HCT116 (cell line): Measurements from ENCODE around the gene USP24. TPM values are rescaled to one million over a fixed set of nuclear protein-coding genes. Genes with fewer than 3 reads are reported as not detected.

Experiments
- ATAC-seq: fragments of 200-7000 bp; cut with Tn5 transposase; 2 replicates; pipeline ENCODE4 v1.9.1; 2020; ENCODE audit warnings: mild to moderate bottlenecking, moderate library complexity
- BruUV-seq: library from RNA; stranded (reverse); fragments of 400-500 nt; replicated peaks from 2 replicates; lab custom pipeline; 2021; lab: Mats Ljungman, UMichigan
- CTCF ChIA-PET: fragments of 300-600 bp; sonication (Branson Sonifier 250); formaldehyde crosslinking; loops from one replicate; lab custom pipeline; 2021; ENCODE audit warnings: antibody characterized with exemption; lab: Charles Lee
- POLR2A ChIA-PET: fragments of 300-600, 350-600 bp; sonication (Branson Sonifier 250); formaldehyde crosslinking; loops from one replicate; lab custom pipeline; 2021; ENCODE audit warnings: antibody characterized with exemption; lab: Charles Lee
- RAD21 ChIA-PET, 2 experiments: fragments of 300-600 bp; sonication (Branson Sonifier 250); formaldehyde crosslinking; loops; one replicate each; lab custom pipeline; 2023; ENCODE audit warnings: low total read pairs in 2 of 2; ENCODE audit not compliant: uncharacterized antibody in 2 of 2, unreplicated experiment in 2 of 2, low non-redundant PET in 1 of 2; lab: Charles Lee
- DNase-seq: peaks from one replicate; pipeline ENCODE4 v3.0.0-alpha.2; 2010; ENCODE audit warnings: low read depth, low spot score
- H2AFZ ChIP-seq: fragments of 200-600 bp; shearing (Covaris generic), sonication (generic); 2 replicates; pipeline ENCODE4 v1.6.1; 2017; ENCODE audit warnings: low read depth, mixed run types, mixed read lengths, antibody characterized with exemption, low read length; ENCODE audit not compliant: poor library complexity, severe bottlenecking
- H3K27ac ChIP-seq: 2 replicates; pipeline ENCODE4 v1.5.1; 2012; ENCODE audit warnings: low read depth, low read length
- H3K27me3 ChIP-seq: fragments of 200-600 bp; sonication (generic); 2 replicates; pipeline ENCODE4 v1.6.1; 2016; ENCODE audit warnings: mixed run types, low read length, mixed read lengths; ENCODE audit not compliant: insufficient read depth
- H3K36me3 ChIP-seq, 2 experiments: fragments of 200-500 bp in 1 of 2; fragments of 200-600 bp in 1 of 2; sonication (Bioruptor generic) in 1 of 2; sonication (generic) in 1 of 2; 2 replicates each; pipeline versions ENCODE4 v1.5.1 to v1.6.1; 2014 to 2016; ENCODE audit warnings: low read length in 2 of 2, inconsistent platforms in 1 of 2, mixed read lengths in 1 of 2, mixed run types in 1 of 2; ENCODE audit not compliant: insufficient read depth in 2 of 2, control insufficient read depth in 1 of 2
- H3K4me1 ChIP-seq, 2 experiments: fragments of 200-600 bp in 1 of 2; sonication (generic) in 1 of 2; 2 replicates each; pipeline versions ENCODE4 v1.5.1 to v1.6.1; 2012 to 2017; ENCODE audit warnings: low read length in 2 of 2, inconsistent platforms in 1 of 2, mild to moderate bottlenecking in 1 of 2, mixed read lengths in 1 of 2, mixed run types in 1 of 2, moderate library complexity in 1 of 2; ENCODE audit not compliant: insufficient read depth in 2 of 2, control insufficient read depth in 1 of 2
- H3K4me2 ChIP-seq: fragments of 200-600 bp; sonication (generic); 2 replicates; pipeline ENCODE4 v1.6.1; 2017; ENCODE audit warnings: mixed run types, low read length, mixed read lengths
- H3K4me3 ChIP-seq, 2 experiments: fragments of 200-600 bp in 1 of 2; sonication (generic) in 1 of 2; replicated peaks in 1 of 2; 2 replicates each; pipeline ENCODE4 v1.5.1; 2011 to 2016; ENCODE audit warnings: low read length in 2 of 2, control low read depth in 1 of 2, low read depth in 1 of 2, mild to moderate bottlenecking in 1 of 2, mixed read lengths in 1 of 2, mixed run types in 1 of 2
- H3K79me2 ChIP-seq: fragments of 200-600 bp; sonication (generic); 2 replicates; pipeline ENCODE4 v1.6.1; 2017; ENCODE audit warnings: mild to moderate bottlenecking, mixed run types, low read length, moderate library complexity, mixed read lengths; ENCODE audit not compliant: insufficient read depth
- H3K9ac ChIP-seq: fragments of 200-600 bp; sonication (generic); 2 replicates; pipeline ENCODE4 v1.6.1; 2016; ENCODE audit warnings: low read length, mixed read lengths
- H3K9me2 ChIP-seq: fragments of 200-600 bp; sonication (generic), shearing (Covaris generic); 2 replicates; pipeline ENCODE4 v1.6.1; 2017; ENCODE audit warnings: mixed run types, mild to moderate bottlenecking, moderate library complexity; ENCODE audit not compliant: insufficient read depth
- H3K9me3 ChIP-seq, 2 experiments: fragments of 200-500 bp in 1 of 2; fragments of 200-600 bp in 1 of 2; sonication (Bioruptor generic) in 1 of 2; sonication (generic) in 1 of 2; 2 replicates each; pipeline ENCODE4 v1.6.1; 2014 to 2017; ENCODE audit warnings: low read length in 2 of 2, mixed read lengths in 2 of 2, inconsistent platforms in 1 of 2, low read depth in 1 of 2, mild to moderate bottlenecking in 1 of 2, mixed run types in 1 of 2, moderate library complexity in 1 of 2; ENCODE audit not compliant: control insufficient read depth in 1 of 2, insufficient read depth in 1 of 2
- H4K20me1 ChIP-seq: fragments of 200-600 bp; sonication (generic), shearing (Covaris generic); 2 replicates; pipeline ENCODE4 v1.6.1; 2017; ENCODE audit warnings: mixed run types, mild to moderate bottlenecking, moderate library complexity; ENCODE audit not compliant: insufficient read depth
- CBX3 ChIP-seq: IDR thresholded peaks from 2 replicates; pipeline ENCODE4 v1.6.1; 2012; ENCODE audit warnings: low read depth
- CEBPB ChIP-seq: IDR thresholded peaks from 2 replicates; pipeline ENCODE4 v1.6.1; 2012; ENCODE audit warnings: low read depth
- EGR1 ChIP-seq: IDR thresholded peaks from 2 replicates; pipeline ENCODE4 v1.6.1; 2012; ENCODE audit warnings: low read depth
- EZH2 ChIP-seq: fragments of 200-600 bp; sonication (generic); IDR thresholded peaks from 2 replicates; pipeline ENCODE4 v1.6.1; 2017; ENCODE audit warnings: antibody characterized with exemption, mixed run types
- EZH2phosphoT487 ChIP-seq: fragments of 200-600 bp; IDR thresholded peaks from 2 replicates; pipeline ENCODE4 v1.6.1; 2018; ENCODE audit warnings: antibody characterized with exemption, borderline replicate concordance
- FOSL1 ChIP-seq: IDR thresholded peaks from 2 replicates; pipeline ENCODE4 v1.6.1; 2012; ENCODE audit warnings: low read depth
- JUND ChIP-seq: IDR thresholded peaks from 2 replicates; pipeline ENCODE4 v1.6.1; 2012
- POLR2A ChIP-seq: IDR thresholded peaks from 2 replicates; pipeline ENCODE4 v1.7.0; 2011; ENCODE audit warnings: borderline replicate concordance; ENCODE audit not compliant: insufficient read depth, insufficient read length; ENCODE audit errors: extremely low read depth
- RAD21 ChIP-seq: IDR thresholded peaks from 2 replicates; pipeline ENCODE4 v1.6.1; 2012; ENCODE audit warnings: low read depth, mild to moderate bottlenecking
- SP1 ChIP-seq: IDR thresholded peaks from 2 replicates; pipeline ENCODE4 v1.6.1; 2012; ENCODE audit warnings: low read depth
- SRF ChIP-seq: IDR thresholded peaks from 2 replicates; pipeline ENCODE4 v1.6.1; 2012; ENCODE audit warnings: low read depth
- TCF7L2 ChIP-seq: IDR thresholded peaks from 2 replicates; pipeline ENCODE4 v1.7.0; 2011; ENCODE audit warnings: borderline replicate concordance, inconsistent platforms; ENCODE audit not compliant: insufficient read depth, insufficient read length; ENCODE audit errors: extremely low read depth
- YY1 ChIP-seq: IDR thresholded peaks from 2 replicates; pipeline ENCODE4 v1.6.1; 2011; ENCODE audit warnings: low read length, low read depth, moderate library complexity, mild to moderate bottlenecking; ENCODE audit not compliant: insufficient replicate concordance; ENCODE audit errors: extremely low read depth
- ZFX ChIP-seq: fragments of 450-650 bp; IDR thresholded peaks from 2 replicates; pipeline ENCODE4 v1.6.1; 2017
- ZNF274 ChIP-seq: fragments of 200-500 bp; sonication (Bioruptor generic); IDR thresholded peaks from 2 replicates; pipeline ENCODE4 v1.6.1; 2014; ENCODE audit warnings: mild to moderate bottlenecking, low read depth, low read length, inconsistent platforms
- intact Hi-C: fragments of 100-400 bp; cut with micrococcal nuclease; formaldehyde crosslinking; loops from 2 replicates; pipeline ENCODE4 v1.10.0; 2022
- total RNA-seq: library from RNA; stranded (reverse); gene quantifications from one replicate; pipeline ENCODE4 v1.2.1, GENCODE V29; 2021; ENCODE audit not compliant: unreplicated experiment
- TF ChIP-seq, protein P1 (sequence below): IDR thresholded peaks from 2 replicates; pipeline ENCODE4 v1.6.1; 2012
- TF ChIP-seq, protein P2 (sequence below), 3 experiments: fragments of 200-600 bp in 1 of 3; sonication (generic) in 1 of 3; IDR thresholded peaks in 2 of 3; conservative IDR thresholded peaks in 1 of 3; 2 replicates each; pipeline ENCODE4 v1.5.1; 2012 to 2017; ENCODE audit warnings: low read depth in 2 of 3, low read length in 2 of 3, antibody characterized with exemption in 1 of 3, borderline replicate concordance in 1 of 3, control low read depth in 1 of 3, mild to moderate bottlenecking in 1 of 3, mixed read lengths in 1 of 3, mixed run types in 1 of 3, moderate library complexity in 1 of 3; ENCODE audit not compliant: insufficient read depth in 1 of 3
- TF ChIP-seq, protein P3 (sequence below): IDR thresholded peaks from 2 replicates; pipeline ENCODE4 v1.6.1; 2012
- TF ChIP-seq, protein P4 (sequence below): IDR thresholded peaks from 2 replicates; pipeline ENCODE4 v1.6.1; 2012; ENCODE audit warnings: low read depth
- TF ChIP-seq, protein P5 (sequence below): IDR thresholded peaks from 2 replicates; pipeline ENCODE4 v1.6.1; 2011; ENCODE audit warnings: mild to moderate bottlenecking, low read length, moderate library complexity; ENCODE audit not compliant: insufficient replicate concordance; ENCODE audit errors: extremely low read depth

Gene USP24
- total RNA-seq, 1 experiment from 2014 or later: 34.2 TPM

DNA sequence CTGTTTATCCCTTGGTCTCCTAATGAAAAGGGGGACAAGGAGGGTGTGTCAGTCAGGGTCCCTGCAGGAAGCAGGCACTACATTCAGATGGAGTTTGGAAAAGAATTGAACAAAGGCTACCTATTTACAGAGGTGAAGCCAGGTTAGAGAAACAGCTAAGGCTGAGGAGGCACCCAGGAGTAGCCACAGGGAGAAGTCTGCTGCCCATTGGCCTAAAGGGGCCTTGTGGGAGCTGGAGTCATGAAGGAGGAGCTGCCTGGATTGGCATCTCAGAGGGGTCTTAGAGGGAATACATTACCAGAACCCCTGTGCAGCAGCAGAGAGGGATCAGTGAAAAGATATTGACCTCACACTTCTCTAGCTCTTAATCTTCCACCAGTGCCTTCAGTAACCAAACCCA is 31.2 kb upstream of the USP24 start:
- Histone ChIP-seq H3K36me3 (no peaks in the 10 kb centered on the region), H3K9me2 (no peaks in the 10 kb centered on the region), H2AFZ (no peak overlapping the region), H3K27me3 (no peaks in the 10 kb centered on the region), H4K20me1 (no peaks in the 10 kb centered on the region), H3K9me3 (no peaks in the 10 kb centered on the region), H3K4me2 (no peak overlapping the region), H3K9ac (no peak overlapping the region), H3K27ac (no peak overlapping the region), H3K4me3 (no peak overlapping the region), H3K79me2 (no peaks in the 10 kb centered on the region), H3K4me1 (no peaks in the 10 kb centered on the region)
- ATAC-seq (no peak), DNase-seq (no peak)
- ChIA-PET POLR2A (no interaction called here), RAD21 (no interaction called here), CTCF (no interaction called here)
- no TSS peak for BruUV-seq
- TF ChIP-seq EZH2 (no peak), FOSL1 (no peak), SRF (no peak), ZNF274 (no peak), RAD21 (no peak), EZH2phosphoT487 (no peak), YY1 (no peak), EGR1 (no peak), JUND (no peak), POLR2A (no peak), TCF7L2 (no peak), SP1 (no peak), ZFX (no peak), CBX3 (no peak), CEBPB (no peak)
- TF ChIP-seq, protein P1, sequence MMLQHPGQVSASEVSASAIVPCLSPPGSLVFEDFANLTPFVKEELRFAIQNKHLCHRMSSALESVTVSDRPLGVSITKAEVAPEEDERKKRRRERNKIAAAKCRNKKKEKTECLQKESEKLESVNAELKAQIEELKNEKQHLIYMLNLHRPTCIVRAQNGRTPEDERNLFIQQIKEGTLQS: no peak
- TF ChIP-seq, protein P2, sequence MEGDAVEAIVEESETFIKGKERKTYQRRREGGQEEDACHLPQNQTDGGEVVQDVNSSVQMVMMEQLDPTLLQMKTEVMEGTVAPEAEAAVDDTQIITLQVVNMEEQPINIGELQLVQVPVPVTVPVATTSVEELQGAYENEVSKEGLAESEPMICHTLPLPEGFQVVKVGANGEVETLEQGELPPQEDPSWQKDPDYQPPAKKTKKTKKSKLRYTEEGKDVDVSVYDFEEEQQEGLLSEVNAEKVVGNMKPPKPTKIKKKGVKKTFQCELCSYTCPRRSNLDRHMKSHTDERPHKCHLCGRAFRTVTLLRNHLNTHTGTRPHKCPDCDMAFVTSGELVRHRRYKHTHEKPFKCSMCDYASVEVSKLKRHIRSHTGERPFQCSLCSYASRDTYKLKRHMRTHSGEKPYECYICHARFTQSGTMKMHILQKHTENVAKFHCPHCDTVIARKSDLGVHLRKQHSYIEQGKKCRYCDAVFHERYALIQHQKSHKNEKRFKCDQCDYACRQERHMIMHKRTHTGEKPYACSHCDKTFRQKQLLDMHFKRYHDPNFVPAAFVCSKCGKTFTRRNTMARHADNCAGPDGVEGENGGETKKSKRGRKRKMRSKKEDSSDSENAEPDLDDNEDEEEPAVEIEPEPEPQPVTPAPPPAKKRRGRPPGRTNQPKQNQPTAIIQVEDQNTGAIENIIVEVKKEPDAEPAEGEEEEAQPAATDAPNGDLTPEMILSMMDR (IDR thresholded peaks at IDR 0.05 in 2 of 3, conservative IDR thresholded peaks at IDR 0.05 in 1 of 3; ENCODE audit: borderline replicate concordance in 1 of 3, insufficient read depth in 1 of 3, low read depth in 2 of 3, low read length in 2 of 3): no peak
- TF ChIP-seq, protein P3, sequence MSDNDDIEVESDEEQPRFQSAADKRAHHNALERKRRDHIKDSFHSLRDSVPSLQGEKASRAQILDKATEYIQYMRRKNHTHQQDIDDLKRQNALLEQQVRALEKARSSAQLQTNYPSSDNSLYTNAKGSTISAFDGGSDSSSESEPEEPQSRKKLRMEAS: no peak
- TF ChIP-seq, protein P4, sequence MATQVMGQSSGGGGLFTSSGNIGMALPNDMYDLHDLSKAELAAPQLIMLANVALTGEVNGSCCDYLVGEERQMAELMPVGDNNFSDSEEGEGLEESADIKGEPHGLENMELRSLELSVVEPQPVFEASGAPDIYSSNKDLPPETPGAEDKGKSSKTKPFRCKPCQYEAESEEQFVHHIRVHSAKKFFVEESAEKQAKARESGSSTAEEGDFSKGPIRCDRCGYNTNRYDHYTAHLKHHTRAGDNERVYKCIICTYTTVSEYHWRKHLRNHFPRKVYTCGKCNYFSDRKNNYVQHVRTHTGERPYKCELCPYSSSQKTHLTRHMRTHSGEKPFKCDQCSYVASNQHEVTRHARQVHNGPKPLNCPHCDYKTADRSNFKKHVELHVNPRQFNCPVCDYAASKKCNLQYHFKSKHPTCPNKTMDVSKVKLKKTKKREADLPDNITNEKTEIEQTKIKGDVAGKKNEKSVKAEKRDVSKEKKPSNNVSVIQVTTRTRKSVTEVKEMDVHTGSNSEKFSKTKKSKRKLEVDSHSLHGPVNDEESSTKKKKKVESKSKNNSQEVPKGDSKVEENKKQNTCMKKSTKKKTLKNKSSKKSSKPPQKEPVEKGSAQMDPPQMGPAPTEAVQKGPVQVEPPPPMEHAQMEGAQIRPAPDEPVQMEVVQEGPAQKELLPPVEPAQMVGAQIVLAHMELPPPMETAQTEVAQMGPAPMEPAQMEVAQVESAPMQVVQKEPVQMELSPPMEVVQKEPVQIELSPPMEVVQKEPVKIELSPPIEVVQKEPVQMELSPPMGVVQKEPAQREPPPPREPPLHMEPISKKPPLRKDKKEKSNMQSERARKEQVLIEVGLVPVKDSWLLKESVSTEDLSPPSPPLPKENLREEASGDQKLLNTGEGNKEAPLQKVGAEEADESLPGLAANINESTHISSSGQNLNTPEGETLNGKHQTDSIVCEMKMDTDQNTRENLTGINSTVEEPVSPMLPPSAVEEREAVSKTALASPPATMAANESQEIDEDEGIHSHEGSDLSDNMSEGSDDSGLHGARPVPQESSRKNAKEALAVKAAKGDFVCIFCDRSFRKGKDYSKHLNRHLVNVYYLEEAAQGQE: no peak
- TF ChIP-seq, protein P5, sequence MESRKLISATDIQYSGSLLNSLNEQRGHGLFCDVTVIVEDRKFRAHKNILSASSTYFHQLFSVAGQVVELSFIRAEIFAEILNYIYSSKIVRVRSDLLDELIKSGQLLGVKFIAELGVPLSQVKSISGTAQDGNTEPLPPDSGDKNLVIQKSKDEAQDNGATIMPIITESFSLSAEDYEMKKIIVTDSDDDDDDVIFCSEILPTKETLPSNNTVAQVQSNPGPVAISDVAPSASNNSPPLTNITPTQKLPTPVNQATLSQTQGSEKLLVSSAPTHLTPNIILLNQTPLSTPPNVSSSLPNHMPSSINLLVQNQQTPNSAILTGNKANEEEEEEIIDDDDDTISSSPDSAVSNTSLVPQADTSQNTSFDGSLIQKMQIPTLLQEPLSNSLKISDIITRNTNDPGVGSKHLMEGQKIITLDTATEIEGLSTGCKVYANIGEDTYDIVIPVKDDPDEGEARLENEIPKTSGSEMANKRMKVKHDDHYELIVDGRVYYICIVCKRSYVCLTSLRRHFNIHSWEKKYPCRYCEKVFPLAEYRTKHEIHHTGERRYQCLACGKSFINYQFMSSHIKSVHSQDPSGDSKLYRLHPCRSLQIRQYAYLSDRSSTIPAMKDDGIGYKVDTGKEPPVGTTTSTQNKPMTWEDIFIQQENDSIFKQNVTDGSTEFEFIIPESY: no peak
- intact Hi-C loops: no loop called here
